Loucy (cell line): Measurements from ENCODE around the gene HIP1.
"Not testable (repeated sequence)": the region's sequence is repeated elsewhere in the genome, so short reads cannot be mapped to it uniquely, and the experiment has no call there.

Experiments
- CTCF ChIP-seq: fragments of 200-600 bp; sonication (generic); conservative IDR thresholded peaks from 2 replicates; pipeline ENCODE4 v1.5.1; 2014; ENCODE audit warnings: mild to moderate bottlenecking, antibody characterized with exemption, low read length
- EZH2phosphoT487 ChIP-seq: fragments of 200-600 bp; IDR thresholded peaks from 2 replicates; pipeline ENCODE4 v1.6.1; 2018; ENCODE audit warnings: antibody characterized with exemption, mild to moderate bottlenecking, moderate library complexity, borderline replicate concordance

GRCh38 chr7:75727351-75727750, 11.4 kb downstream of the HIP1 start:
- TF ChIP-seq CTCF, EZH2phosphoT487: not testable (repeated sequence)
